ES-I3 (cell line): ENCODE measurements around the gene ABCD1.

Experiments
- H3K36me3 ChIP-seq: 2 replicates; pipeline ENCODE4 v1.6.1; 2013; ENCODE audit warnings: mild to moderate bottlenecking, low read length, control low read depth, moderate library complexity; ENCODE audit not compliant: insufficient read depth
- H3K4me1 ChIP-seq: 2 replicates; pipeline ENCODE4 v1.6.1; 2013; ENCODE audit warnings: mild to moderate bottlenecking, control low read depth, low read length; ENCODE audit not compliant: insufficient read depth
- H3K9ac ChIP-seq: 2 replicates; pipeline ENCODE4 v1.6.1; 2013; ENCODE audit warnings: low read depth, mild to moderate bottlenecking, low read length, moderate library complexity
- H3K9me3 ChIP-seq: 2 replicates; pipeline ENCODE4 v1.6.1; 2013; ENCODE audit warnings: mild to moderate bottlenecking, low read length, moderate library complexity; ENCODE audit not compliant: control insufficient read depth, insufficient read depth

ABCD1 gene

DNA sequence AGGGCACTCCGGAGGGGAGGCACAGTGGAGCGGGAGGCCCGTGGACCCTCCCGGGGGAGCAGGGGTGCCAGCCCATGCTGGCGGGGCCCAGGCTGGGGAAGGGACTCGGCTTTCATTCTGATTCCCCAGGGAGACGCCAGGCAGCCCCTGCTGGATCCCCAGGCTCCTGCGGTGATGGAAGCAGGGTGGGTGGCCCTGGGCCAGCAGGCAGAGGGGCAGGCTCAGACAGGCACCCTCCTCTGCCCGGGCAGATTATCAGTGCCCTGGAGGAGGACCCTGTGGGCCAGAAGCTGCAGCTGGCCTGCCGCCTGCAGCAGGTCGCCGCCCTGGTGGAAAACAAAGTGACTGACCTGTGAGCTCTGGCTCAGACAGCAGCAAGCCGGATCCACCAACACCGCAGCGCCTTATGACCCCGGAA, 54.0 kb downstream of the ABCD1 start:
- Histone ChIP-seq H3K4me1 (no peaks in the 10 kb centered on the region), H3K36me3 (no peaks in the 10 kb centered on the region), H3K9me3 (no peaks in the 10 kb centered on the region), H3K9ac (no peak overlapping the region)

GRCh38 chrX:153779891-153780677, 55.4 kb downstream of the ABCD1 start:
- Histone ChIP-seq H3K36me3 (no peaks in the 10 kb centered on the region), H3K4me1 (no peaks in the 10 kb centered on the region), H3K9me3 (no peaks in the 10 kb centered on the region), H3K9ac (no peak overlapping the region)

- H3K36me3 ChIP-seq: no peaks in the 10 kb centered on the region
- no peaks in the 10 kb centered on the region for H3K9me3 ChIP-seq
- no peak within 1 kb of the TSS for H3K9ac ChIP-seq
- H3K4me1 ChIP-seq: no peaks in the 10 kb centered on the region
Observed at GRCh38 chrX:153780678-153781427, 56.2 kb downstream of the ABCD1 start, which contains the start of gene SRPK3. Gene SRPK3 (plus strand): TSS chrX:153781041. CDS start chrX:153781087, 46 bp downstream.

GRCh38 chrX:153781428-153782047, 56.9 kb downstream of the ABCD1 start:
- H3K4me1 ChIP-seq: no peaks in the 10 kb centered on the region
- H3K36me3 ChIP-seq: no peaks in the 10 kb centered on the region
- H3K9ac ChIP-seq: no peak overlapping the region
- H3K9me3 ChIP-seq: no peaks in the 10 kb centered on the region

DNA sequence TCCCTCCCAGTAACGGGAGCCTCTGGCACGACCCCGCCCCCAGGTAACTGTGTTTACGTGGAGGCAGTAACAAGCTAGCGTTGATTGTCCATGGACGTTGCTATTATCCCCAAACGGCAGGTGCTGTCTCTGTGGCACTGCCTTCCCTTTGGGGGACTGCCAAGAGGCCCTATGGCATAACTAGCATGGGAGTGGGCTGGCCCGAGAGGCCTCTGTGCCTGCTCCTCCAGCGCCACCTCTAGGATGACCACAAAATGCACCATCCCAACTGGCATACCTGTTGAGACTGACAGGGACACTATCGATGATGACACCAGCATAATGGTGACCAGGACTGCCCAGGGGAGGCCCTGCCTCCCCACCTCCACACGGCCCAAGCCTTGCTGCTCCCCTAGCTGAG, 57.7 kb downstream of the ABCD1 start:
- Histone ChIP-seq H3K9me3 (no peaks in the 10 kb centered on the region), H3K4me1 (no peaks in the 10 kb centered on the region), H3K9ac (no peak overlapping the region), H3K36me3 (no peaks in the 10 kb centered on the region)

DNA sequence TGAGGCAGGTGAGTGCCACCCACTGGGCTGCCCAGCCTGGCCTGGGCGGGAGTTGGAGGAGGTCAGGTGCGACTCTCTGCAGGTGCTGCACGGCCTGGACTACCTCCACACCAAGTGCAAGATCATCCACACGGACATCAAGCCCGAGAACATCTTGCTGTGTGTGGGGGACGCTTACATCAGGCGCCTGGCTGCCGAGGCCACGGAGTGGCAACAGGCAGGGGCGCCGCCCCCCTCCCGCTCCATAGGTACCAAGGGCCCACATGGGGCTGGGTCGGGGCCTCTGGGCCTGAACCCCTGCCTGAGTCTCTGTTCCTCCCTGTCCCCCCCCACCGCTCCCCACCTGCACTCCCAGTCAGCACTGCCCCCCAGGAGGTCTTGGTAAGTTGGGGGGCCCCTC, 58.2 kb downstream of the ABCD1 start:
- Histone ChIP-seq H3K9me3 (no peaks in the 10 kb centered on the region), H3K4me1 (no peaks in the 10 kb centered on the region), H3K36me3 (no peaks in the 10 kb centered on the region), H3K9ac (no peak overlapping the region)

DNA sequence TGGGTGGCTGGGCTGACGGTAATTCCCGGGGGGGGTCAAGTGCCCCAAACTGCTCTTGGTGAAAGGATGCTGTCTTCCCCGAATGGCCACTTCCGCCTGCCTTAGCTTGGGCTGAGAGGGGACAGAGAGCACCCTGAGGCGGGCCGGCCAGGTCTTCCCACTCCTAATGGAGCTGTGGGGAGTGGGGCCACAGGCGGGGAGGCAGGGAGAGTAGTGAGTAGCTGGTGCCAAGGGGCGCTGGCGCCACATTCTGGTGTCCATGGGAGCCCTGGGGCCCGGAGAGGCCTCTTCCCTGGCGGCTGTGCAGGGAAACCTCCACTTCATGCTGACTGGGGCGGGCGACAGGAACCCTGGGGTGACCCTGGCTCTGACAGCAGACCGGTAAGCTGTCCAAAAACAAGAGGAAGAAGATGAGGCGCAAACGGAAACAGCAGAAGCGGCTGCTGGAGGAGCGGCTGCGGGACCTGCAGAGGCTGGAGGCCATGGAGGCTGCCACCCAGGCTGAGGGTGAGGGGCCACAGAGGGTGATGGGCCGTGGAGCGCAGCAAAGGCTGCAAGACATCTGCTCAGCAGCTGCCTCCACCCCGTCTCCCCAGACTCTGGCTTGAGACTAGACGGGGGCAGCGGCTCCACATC, 58.8 kb downstream of the ABCD1 start:
- Histone ChIP-seq H3K4me1 (no peaks in the 10 kb centered on the region), H3K36me3 (no peaks in the 10 kb centered on the region), H3K9me3 (no peaks in the 10 kb centered on the region), H3K9ac (no peak overlapping the region)

DNA sequence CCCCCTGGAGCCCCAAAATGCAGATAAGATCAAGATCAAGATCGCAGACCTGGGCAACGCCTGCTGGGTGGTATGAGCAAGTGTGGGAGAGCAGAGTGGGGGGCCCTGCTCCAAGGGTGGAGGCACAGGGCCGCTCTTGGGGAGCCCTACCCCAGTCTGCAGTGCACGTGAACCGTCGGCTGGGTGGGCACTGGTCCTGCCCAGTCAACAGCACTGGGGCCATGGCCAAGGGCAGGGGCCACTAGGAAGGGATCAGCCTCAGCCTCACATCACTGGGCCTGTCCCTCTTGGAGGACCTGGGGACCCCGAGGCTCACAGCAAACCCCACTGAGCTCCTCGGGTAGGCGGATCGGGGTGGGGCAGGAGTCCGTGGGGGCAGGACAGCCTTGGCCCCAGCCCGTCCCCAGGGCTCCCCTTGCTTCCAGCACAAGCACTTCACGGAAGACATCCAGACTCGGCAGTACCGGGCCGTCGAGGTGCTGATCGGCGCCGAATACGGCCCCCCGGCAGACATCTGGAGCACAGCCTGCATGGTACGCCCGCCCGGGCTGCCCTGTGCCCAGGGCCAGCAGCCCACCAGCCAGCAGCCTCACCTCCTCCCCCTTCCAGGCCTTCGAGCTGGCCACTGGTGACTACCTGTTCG, 59.8 kb downstream of the ABCD1 start:
- H3K9ac ChIP-seq: no peak overlapping the region
- H3K36me3 ChIP-seq: no peaks in the 10 kb centered on the region

DNA sequence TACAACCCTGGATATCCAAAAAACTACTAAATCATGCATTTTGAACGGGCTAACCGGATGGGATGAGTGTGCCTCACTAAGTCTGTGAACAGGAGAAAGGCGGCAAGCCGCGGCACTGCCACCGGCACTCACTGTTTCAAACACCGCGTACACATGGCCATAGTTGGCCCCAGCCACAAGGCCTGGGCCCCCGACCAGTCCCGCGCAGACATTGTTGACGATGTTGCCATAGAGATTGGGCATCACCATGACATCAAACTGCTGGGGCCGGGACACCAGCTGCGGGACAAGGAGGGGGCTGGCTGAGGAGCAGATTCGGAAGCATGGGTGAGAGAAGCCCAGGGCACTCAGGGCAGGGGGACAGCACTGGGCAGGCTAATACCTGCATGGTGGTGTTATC, 62.0 kb downstream of the ABCD1 start:
- Histone ChIP-seq H3K4me1 (no peaks in the 10 kb centered on the region), H3K9me3 (no peaks in the 10 kb centered on the region), H3K36me3 (no peaks in the 10 kb centered on the region; the same call in 1 of the 2 replicates), H3K9ac (no peak overlapping the region)

More for the DNA sequence above, 59.8 kb downstream of the ABCD1 start:
- no peaks in the 10 kb centered on the region for H3K4me1 ChIP-seq
- no peaks in the 10 kb centered on the region for H3K9me3 ChIP-seq

DNA sequence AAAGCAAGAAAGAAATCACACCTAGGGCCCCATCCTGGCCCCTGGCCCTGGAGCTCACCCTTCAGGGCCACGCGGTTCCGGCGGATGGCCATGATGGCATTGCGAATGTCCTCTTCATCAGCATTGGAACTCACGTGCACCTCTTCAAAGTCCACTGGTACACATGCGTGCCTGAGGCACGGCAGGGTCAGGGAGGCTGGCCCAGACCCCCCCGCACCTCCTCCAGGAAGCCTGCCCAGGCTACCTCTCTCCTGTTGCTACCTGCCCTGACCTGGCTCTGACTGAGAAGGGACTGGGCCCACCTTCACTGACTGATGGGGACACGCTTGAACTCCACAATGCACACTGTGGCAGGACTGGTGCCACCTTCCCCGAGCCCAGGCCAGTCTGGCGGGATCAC, 65.0 kb downstream of the ABCD1 start:
- Histone ChIP-seq H3K4me1 (no peaks in the 10 kb centered on the region), H3K9me3 (no peaks in the 10 kb centered on the region), H3K36me3 (no peaks in the 10 kb centered on the region; the same call in 1 of the 2 replicates), H3K9ac (no peak overlapping the region)

DNA sequence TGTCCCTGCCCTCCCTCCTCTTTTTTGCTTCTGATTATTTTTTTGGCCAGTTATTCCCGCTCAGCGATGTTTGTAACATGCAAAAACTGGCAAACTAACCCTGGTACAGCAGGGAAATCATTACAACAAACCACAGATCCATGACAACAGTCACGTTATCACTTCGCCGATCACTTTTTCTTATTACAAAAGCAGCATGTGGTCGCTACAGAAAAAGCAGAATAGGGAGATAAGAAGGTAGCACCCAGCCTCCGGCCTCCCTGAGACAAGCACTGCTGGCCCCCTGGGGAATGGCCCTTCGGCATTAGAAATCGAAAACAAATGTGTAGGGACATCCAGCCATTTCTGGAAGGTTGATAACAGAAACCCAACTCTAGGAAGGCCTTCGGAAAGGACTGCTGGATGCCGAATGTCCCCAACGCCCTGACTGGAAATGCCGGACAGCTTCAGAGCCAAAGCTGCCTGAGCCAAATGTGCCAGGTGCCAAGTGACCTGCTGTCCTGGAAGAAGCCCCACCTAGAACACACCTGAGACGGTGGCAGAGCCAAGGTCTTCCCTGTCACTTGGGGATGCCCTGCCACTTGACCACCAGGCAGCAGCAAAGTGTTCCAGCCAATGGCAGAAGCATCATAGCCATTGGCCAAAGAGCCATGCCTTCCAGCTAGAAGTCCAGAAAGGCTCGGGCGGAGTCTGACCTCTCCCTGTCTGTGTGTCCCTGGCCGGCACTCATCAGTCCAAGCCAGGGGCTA, 66.6 kb downstream of the ABCD1 start:
- no peaks in the 10 kb centered on the region for H3K9me3 ChIP-seq
- no peaks in the 10 kb centered on the region; the same call in none of the 2 replicates for H3K36me3 ChIP-seq
- H3K4me1 ChIP-seq: no peaks in the 10 kb centered on the region
- H3K9ac ChIP-seq: no peak overlapping the region

GRCh38 chrX:153792368-153792767, 67.7 kb downstream of the ABCD1 start:
- H3K36me3 ChIP-seq: peaks cover 5% of the 10 kb centered on the region
- no peaks in the 10 kb centered on the region for H3K4me1 ChIP-seq
- no peaks in the 10 kb centered on the region for H3K9me3 ChIP-seq
- H3K9ac ChIP-seq: no peak overlapping the region

DNA sequence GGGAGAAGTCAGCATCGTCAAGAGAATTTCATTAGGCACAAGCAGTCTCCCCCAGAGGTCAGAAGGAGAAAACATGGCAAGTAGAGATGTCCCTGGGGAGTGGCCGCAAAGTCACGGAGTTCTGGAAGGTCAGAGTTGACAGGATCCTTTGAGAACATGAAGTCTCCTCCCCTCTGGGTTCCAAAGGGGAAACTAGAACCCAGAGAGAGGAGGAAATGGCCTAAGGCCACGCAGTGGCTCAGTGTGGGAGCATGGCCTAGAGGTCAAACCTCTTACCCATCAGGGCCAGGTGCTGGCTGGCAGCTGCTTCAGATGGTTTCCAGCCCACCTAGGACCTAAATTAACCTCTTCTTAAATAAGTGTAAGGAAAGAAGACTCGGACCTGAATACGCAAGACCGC, 68.6 kb downstream of the ABCD1 start:
- Histone ChIP-seq H3K9me3 (no peaks in the 10 kb centered on the region), H3K36me3 (peaks cover 5% of the 10 kb centered on the region), H3K4me1 (no peaks in the 10 kb centered on the region), H3K9ac (peak overlapping the region; percentile 89; the same call in 1 of the 2 replicates)
